Type B pancreatic cell (in vitro differentiated cells): Measurements from ENCODE around the gene SNAI1. TPM values are rescaled to one million over a fixed set of nuclear protein-coding genes. Genes with fewer than 3 reads are reported as not detected.
"Not testable (repeated sequence)": the region's sequence is repeated elsewhere in the genome, so short reads cannot be mapped to it uniquely, and the experiment has no call there.

Experiments
- DNase-seq: peaks from one replicate; pipeline ENCODE4 v3.0.0; 2021; ENCODE audit warnings: mixed read lengths; ENCODE audit not compliant: unreplicated experiment; ENCODE audit errors: extremely low spot score
- H3K27ac Mint-ChIP-seq: 2 replicates; pipeline ENCODE4 v1.8.0; 2021; ENCODE audit warnings: mild to moderate bottlenecking, mixed read lengths
- H3K27me3 Mint-ChIP-seq: 2 replicates; pipeline ENCODE4 v1.8.0; 2021; ENCODE audit warnings: mixed read lengths
- H3K36me3 Mint-ChIP-seq: 2 replicates; pipeline ENCODE4 v1.8.0; 2021; ENCODE audit warnings: mixed read lengths
- H3K4me1 Mint-ChIP-seq: one replicate; pipeline ENCODE4 v1.8.0; 2021; ENCODE audit warnings: mixed read lengths; ENCODE audit not compliant: unreplicated experiment
- H3K4me3 Mint-ChIP-seq: 2 replicates; pipeline ENCODE4 v1.8.0; 2021; ENCODE audit warnings: mild to moderate bottlenecking, mixed read lengths
- H3K9me3 Mint-ChIP-seq: 2 replicates; pipeline ENCODE4 v1.8.0; 2021; ENCODE audit warnings: mixed read lengths
- total RNA-seq: library from RNA; stranded (reverse); gene quantifications from 2 replicates; pipeline ENCODE4 v1.2.1, GENCODE V29; 2021; ENCODE audit warnings: low replicate concordance
- TF ChIP-seq, protein P1 (sequence below): fragments of 200-600 bp; sonication (generic); conservative IDR thresholded peaks from 2 replicates; pipeline ENCODE4 v1.5.0; 2021; ENCODE audit warnings: antibody characterized with exemption, mild to moderate bottlenecking

SNAI1 gene
- total RNA-seq, 1 donor from 2014 or later: 30.8 TPM

DNA sequence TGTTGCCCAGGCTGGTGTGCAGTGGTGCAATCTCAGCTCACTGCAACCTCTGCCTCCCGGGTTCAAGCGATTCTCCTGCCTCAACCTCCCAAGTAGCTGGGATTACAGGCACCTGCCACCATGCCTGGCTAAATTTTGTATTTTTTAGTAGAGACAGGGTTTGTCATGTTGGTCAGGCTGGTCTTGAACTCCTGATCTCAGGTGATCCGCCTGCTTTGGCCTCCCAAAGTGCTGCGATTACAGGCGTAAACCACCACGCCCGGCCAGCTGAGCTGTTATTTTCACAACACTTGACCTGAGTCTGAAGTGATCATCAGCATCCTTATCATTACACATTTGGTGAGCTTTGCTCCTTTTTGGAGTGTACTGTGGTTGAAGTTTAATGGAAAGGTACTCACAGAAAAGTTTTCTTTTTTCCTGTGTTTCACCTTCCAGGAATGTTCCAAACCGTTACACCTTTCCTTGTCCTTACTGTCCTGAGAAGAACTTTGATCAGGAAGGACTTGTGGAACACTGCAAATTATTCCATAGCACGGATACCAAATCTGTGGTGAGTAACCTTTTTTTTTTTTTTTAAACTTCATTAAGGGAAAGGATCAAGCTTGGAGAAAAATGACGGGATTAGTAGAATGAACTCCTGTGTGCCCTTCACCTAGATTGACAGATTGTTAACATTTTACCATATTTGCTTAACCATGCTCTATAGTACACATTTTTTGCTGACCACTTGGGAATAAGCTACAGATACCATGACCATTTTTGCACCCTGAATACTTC, 36.9 kb upstream of the SNAI1 start:
- H3K9me3 Mint-ChIP-seq: no peaks in the 10 kb centered on the region
- DNase-seq: no peak
- TF ChIP-seq, protein P1, sequence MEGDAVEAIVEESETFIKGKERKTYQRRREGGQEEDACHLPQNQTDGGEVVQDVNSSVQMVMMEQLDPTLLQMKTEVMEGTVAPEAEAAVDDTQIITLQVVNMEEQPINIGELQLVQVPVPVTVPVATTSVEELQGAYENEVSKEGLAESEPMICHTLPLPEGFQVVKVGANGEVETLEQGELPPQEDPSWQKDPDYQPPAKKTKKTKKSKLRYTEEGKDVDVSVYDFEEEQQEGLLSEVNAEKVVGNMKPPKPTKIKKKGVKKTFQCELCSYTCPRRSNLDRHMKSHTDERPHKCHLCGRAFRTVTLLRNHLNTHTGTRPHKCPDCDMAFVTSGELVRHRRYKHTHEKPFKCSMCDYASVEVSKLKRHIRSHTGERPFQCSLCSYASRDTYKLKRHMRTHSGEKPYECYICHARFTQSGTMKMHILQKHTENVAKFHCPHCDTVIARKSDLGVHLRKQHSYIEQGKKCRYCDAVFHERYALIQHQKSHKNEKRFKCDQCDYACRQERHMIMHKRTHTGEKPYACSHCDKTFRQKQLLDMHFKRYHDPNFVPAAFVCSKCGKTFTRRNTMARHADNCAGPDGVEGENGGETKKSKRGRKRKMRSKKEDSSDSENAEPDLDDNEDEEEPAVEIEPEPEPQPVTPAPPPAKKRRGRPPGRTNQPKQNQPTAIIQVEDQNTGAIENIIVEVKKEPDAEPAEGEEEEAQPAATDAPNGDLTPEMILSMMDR: no peak
- peaks cover 40% of the 10 kb centered on the region for H3K36me3 Mint-ChIP-seq
- H3K27me3 Mint-ChIP-seq: no peaks in the 10 kb centered on the region
- peaks cover 3% of the 10 kb centered on the region for H3K4me1 Mint-ChIP-seq
- H3K27ac Mint-ChIP-seq: no peak overlapping the region
- H3K4me3 Mint-ChIP-seq: no peak overlapping the region

DNA sequence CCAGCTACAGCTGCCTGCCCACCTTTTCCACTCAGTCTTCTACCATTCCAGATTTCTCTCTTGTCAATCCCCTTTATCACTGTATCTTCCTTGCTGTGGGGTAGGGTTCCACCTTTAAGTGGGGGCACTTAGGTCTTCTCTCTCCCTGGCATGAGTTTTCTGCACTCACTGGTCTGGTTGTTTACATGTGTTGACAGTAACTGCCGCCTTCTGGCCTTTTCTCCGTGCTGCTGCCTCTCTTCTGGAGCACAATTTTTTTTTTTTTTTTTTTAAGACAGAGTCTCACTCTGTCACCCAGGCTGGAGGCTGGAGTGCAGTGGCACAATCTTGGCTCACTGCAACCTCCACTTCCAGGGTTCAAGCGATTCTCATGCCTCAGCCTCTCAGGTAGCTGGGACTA, 34.6 kb upstream of the SNAI1 start:
- Mint-ChIP-seq H3K4me1 (no peaks in the 10 kb centered on the region), H3K4me3 (no peak overlapping the region), H3K27me3 (no peaks in the 10 kb centered on the region), H3K36me3 (peaks cover 44% of the 10 kb centered on the region), H3K27ac (no peak overlapping the region), H3K9me3 (no peaks in the 10 kb centered on the region)
- DNase-seq: no peak
- TF ChIP-seq, protein P1: no peak

DNA sequence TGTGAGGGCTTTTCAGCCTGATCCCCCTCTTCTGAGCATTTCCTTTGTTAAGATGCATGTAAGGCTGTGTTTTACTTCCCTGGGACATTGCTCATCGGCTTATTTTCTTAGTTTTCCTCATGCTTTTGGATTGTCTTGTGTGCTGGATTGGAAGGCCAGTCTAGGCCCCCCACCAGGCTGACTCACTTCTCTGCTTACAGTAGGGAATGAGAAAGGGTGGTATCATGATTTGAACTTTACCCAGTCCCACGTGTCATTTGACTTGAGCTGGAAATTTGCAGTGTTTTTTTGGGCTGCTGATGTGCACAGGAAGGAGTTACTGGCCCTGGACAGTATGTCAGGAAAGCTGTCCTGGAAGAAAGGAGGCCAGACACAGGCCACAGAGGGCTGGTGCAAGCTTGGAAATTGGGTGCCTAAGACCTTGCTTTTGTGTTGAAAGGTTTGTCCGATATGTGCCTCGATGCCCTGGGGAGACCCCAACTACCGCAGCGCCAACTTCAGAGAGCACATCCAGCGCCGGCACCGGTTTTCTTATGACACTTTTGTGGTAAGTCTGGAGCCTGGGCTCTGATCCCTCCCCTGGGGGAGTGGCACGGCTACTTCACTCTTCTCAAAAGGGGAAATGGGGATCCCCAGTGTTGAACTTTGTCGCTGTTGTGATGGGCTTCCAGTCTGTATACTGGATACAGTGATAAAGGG, 33.8 kb upstream of the SNAI1 start:
- H3K36me3 Mint-ChIP-seq: peaks cover 44% of the 10 kb centered on the region
- H3K4me1 Mint-ChIP-seq: no peaks in the 10 kb centered on the region
- DNase-seq: no peak
- H3K27ac Mint-ChIP-seq: no peak overlapping the region
- H3K4me3 Mint-ChIP-seq: no peak overlapping the region
- H3K27me3 Mint-ChIP-seq: no peaks in the 10 kb centered on the region
- TF ChIP-seq, protein P1: no peak
- H3K9me3 Mint-ChIP-seq: no peaks in the 10 kb centered on the region

DNA sequence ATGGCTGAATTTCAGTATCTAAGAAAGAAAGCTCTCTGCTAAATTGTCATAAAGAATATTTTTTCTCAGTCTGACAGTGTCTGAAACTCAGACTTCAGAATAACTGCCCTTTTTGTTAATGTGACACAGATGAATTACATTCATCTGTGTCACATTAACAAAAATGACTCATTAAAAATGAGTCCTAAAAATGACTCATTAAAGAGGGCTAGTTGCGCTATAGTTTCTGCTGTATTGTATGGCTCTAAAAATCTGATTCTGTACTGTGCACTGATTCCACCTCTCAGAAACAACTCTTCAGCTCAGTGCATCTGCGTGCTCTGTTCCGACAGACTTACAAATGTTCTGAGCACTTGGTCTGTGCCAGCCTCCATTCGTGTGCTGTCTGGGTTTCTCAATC, 31.6 kb upstream of the SNAI1 start:
- Mint-ChIP-seq H3K36me3 (peaks cover 41% of the 10 kb centered on the region), H3K9me3 (no peaks in the 10 kb centered on the region), H3K4me1 (no peaks in the 10 kb centered on the region), H3K27ac (no peak overlapping the region), H3K27me3 (no peaks in the 10 kb centered on the region), H3K4me3 (no peak overlapping the region)
- TF ChIP-seq, protein P1: no peak
- DNase-seq: no peak

DNA sequence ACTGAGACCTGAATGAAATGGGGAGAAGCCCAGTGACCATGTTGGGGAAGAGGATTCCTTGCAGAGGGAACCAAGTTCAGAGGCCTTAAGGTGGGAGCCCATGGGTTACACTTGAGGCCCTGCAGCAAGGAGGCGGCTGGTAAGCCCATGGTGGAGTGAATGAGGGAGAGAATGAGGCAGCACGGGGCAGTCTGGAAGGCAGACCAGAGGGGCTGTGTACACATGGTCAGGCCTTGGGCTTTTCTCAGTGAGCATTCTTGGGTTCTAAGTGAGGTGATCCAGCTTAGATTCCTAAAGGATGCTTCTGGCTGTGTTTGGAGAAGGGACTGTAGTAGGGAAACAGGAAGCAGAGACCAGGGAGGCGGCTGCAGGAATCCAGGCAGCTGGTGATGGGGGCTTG, 27.6 kb upstream of the SNAI1 start:
- no peaks in the 10 kb centered on the region for H3K4me1 Mint-ChIP-seq

DNA sequence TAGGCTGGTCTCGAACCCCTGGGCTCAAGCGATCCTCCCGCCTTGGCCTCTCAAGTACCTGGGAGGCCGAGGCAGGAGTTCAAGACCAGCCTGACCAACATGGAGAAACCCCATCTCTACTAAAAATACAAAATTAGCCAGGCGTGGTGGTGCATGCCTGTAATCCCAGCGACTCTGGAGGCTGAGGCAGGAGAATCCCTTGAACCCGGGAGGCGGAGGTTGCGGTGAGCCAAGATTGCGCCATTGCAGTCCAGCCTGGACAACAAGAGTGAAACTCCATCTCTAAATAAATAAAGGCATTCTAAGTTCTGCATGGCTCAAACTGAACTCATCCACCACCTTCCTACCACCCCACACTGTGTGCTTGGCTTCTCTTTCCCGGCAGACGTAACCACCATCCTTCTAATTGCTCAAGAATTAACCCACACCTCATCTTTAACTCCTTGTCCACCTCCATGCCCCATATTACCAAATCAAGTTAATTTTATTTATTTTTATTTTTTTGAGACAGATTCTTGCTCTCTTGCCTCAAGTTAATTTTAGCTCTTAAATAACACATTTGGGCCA, 26.9 kb upstream of the SNAI1 start:
- peaks cover 37% of the 10 kb centered on the region for H3K36me3 Mint-ChIP-seq
- not testable (repeated sequence) for H3K27me3 Mint-ChIP-seq, H3K27ac Mint-ChIP-seq, H3K4me1 Mint-ChIP-seq, H3K4me3 Mint-ChIP-seq, DNase-seq, H3K9me3 Mint-ChIP-seq

More for the DNA sequence above, 27.6 kb upstream of the SNAI1 start:
- no peak overlapping the region for H3K4me3 Mint-ChIP-seq
- H3K27me3 Mint-ChIP-seq: no peaks in the 10 kb centered on the region
- peaks cover 37% of the 10 kb centered on the region for H3K36me3 Mint-ChIP-seq
- DNase-seq: no peak
- no peak overlapping the region for H3K27ac Mint-ChIP-seq
- TF ChIP-seq, protein P1: no peak
- no peaks in the 10 kb centered on the region for H3K9me3 Mint-ChIP-seq
